ENCODE measurements around the gene SLC25A25.

GRCh38 chr9:128056086-128056485 is 11.9 kb upstream of the SLC25A25 start:
- TF ChIP-seq EZH2 (IDR thresholded peaks at IDR 0.05) = no peak
- TF ChIP-seq POLR2AphosphoS5 (IDR thresholded peaks at IDR 0.05; ENCODE audit: borderline replicate concordance, low read depth, low read length) = no peak
- TF ChIP-seq FOXP2 (optimal IDR thresholded peaks at IDR 0.05; ENCODE audit: control extremely low read depth, extremely low read length, insufficient read depth) = no peak
